Endothelial cell of umbilical vein (primary cell): ENCODE results near the gene APBB2. TPM values are rescaled to one million over a fixed set of nuclear protein-coding genes. Genes with fewer than 3 reads are reported as not detected.

Experiments
- BruUV-seq: library from RNA; stranded (reverse); fragments of 400-500 nt; replicated peaks from 2 replicates; lab custom pipeline; 2021; lab: Mats Ljungman, UMichigan
- CTCF ChIA-PET: fragments of 300-600, 350-600 bp; sonication (Branson Sonifier 250); formaldehyde crosslinking; loops from one replicate; lab custom pipeline; 2021; ENCODE audit warnings: antibody characterized with exemption, inconsistent platforms; lab: Charles Lee
- POLR2A ChIA-PET: fragments of 300-600, 350-600 bp; sonication (Branson Sonifier 250); formaldehyde crosslinking; loops from one replicate; lab custom pipeline; 2021; ENCODE audit warnings: antibody characterized with exemption, inconsistent platforms; lab: Charles Lee
- DNase-seq: peaks from one replicate; pipeline ENCODE4 v3.0.0-alpha.2; 2011; ENCODE audit warnings: low read depth, low spot score
- FAIRE-seq: peaks from 2 replicates; lab custom pipeline; 2011; peaks lifted over from hg19 to GRCh38; lab: Jason Lieb, UNC
- H2AFZ ChIP-seq: 2 replicates; pipeline ENCODE4 v1.6.0; 2012; ENCODE audit warnings: low read depth, low read length, control low read depth, inconsistent platforms
- H3K27ac ChIP-seq: 2 replicates; pipeline ENCODE4 v1.5.1; 2011; ENCODE audit warnings: low read depth, mild to moderate bottlenecking, control low read depth, low read length, moderate library complexity; ENCODE audit not compliant: insufficient read depth
- H3K27me3 ChIP-seq, 2 experiments: 2 replicates each; pipeline versions ENCODE4 v1.6.0 to v1.6.1; 2011; ENCODE audit warnings: low read length in 2 of 2, mixed read lengths in 1 of 2; ENCODE audit not compliant: control insufficient read depth in 2 of 2, insufficient read depth in 2 of 2
- H3K36me3 ChIP-seq, 2 experiments: 2 replicates in 1 of 2; 3 replicates in 1 of 2; pipeline ENCODE4 v1.5.1; 2011; ENCODE audit warnings: low read length in 2 of 2, mild to moderate bottlenecking in 1 of 2, moderate library complexity in 1 of 2; ENCODE audit not compliant: control insufficient read depth in 2 of 2, insufficient read depth in 2 of 2; ENCODE audit errors: extremely low read depth in 1 of 2
- H3K4me1 ChIP-seq: 3 replicates; pipeline ENCODE4 v1.5.1; 2011; ENCODE audit warnings: mild to moderate bottlenecking, low read length; ENCODE audit not compliant: control insufficient read depth, insufficient read depth; ENCODE audit errors: extremely low read depth
- H3K4me2 ChIP-seq: 2 replicates; pipeline ENCODE4 v1.6.1; 2011; ENCODE audit warnings: low read length, control low read depth, mixed read lengths; ENCODE audit not compliant: insufficient read depth
- H3K4me3 ChIP-seq, 3 experiments: fragments of 200-600 bp in 1 of 3; sonication (generic), shearing (Covaris generic) in 1 of 3; replicated peaks in 1 of 3; 2 replicates each; pipeline ENCODE4 v1.5.1; 2011 to 2016; ENCODE audit warnings: control low read depth in 3 of 3, low read length in 3 of 3, mild to moderate bottlenecking in 2 of 3, inconsistent platforms in 1 of 3, low read depth in 1 of 3, moderate library complexity in 1 of 3; ENCODE audit not compliant: insufficient read depth in 1 of 3
- H3K79me2 ChIP-seq: 2 replicates; pipeline ENCODE4 v1.6.0; 2012; ENCODE audit warnings: low read length, inconsistent platforms; ENCODE audit not compliant: control insufficient read depth, insufficient read depth
- H3K9ac ChIP-seq: replicated peaks from 2 replicates; pipeline ENCODE3; 2011; ENCODE audit warnings: low read length, control low read depth; ENCODE audit not compliant: insufficient read depth; ENCODE audit errors: extremely low read depth
- H3K9me1 ChIP-seq: replicated peaks from 3 replicates; pipeline ENCODE4 v1.6.0; 2011; ENCODE audit warnings: mild to moderate bottlenecking, low read length; ENCODE audit not compliant: control insufficient read depth, insufficient read depth; ENCODE audit errors: extremely low read depth
- H3K9me3 ChIP-seq: replicated peaks from 2 replicates; pipeline ENCODE4 v1.5.1; 2012; ENCODE audit warnings: low read length, inconsistent platforms; ENCODE audit not compliant: control insufficient read depth, insufficient read depth
- H4K20me1 ChIP-seq: replicated peaks from 2 replicates; pipeline ENCODE3; 2011; ENCODE audit warnings: mild to moderate bottlenecking, low read length; ENCODE audit not compliant: control insufficient read depth, insufficient read depth; ENCODE audit errors: extremely low read depth
- EZH2 ChIP-seq: IDR thresholded peaks from 2 replicates; pipeline ENCODE4 v1.6.1; 2012; ENCODE audit warnings: borderline replicate concordance, low read depth, mild to moderate bottlenecking, moderate library complexity, low read length, inconsistent platforms; ENCODE audit not compliant: severe bottlenecking
- FOS ChIP-seq: IDR thresholded peaks from 2 replicates; pipeline ENCODE4 v1.6.1; 2011; ENCODE audit warnings: mild to moderate bottlenecking, low read length, moderate library complexity, borderline replicate concordance; ENCODE audit not compliant: insufficient read depth
- GATA2 ChIP-seq: IDR thresholded peaks from 2 replicates; pipeline ENCODE4 v1.7.0; 2011; ENCODE audit warnings: low read depth, mild to moderate bottlenecking, moderate library complexity, mixed read lengths, low read length; ENCODE audit not compliant: insufficient read length, insufficient read depth
- JUN ChIP-seq: IDR thresholded peaks from 2 replicates; pipeline ENCODE4 v1.6.1; 2011; ENCODE audit warnings: borderline replicate concordance, low read depth; ENCODE audit not compliant: insufficient read length, insufficient read depth
- MAX ChIP-seq: IDR thresholded peaks from 2 replicates; pipeline ENCODE4 v1.6.1; 2011; ENCODE audit not compliant: insufficient read depth, insufficient read length
- MYC ChIP-seq: IDR thresholded peaks from one replicate; pipeline ENCODE4 v1.6.1; 2011; ENCODE audit warnings: mild to moderate bottlenecking, low read depth, low read length
- POLR2A ChIP-seq: IDR thresholded peaks from 2 replicates; pipeline ENCODE4 v1.6.1; 2012; ENCODE audit warnings: low read depth, mild to moderate bottlenecking, control low read depth, low read length
- POLR2AphosphoS5 ChIP-seq: IDR thresholded peaks from 2 replicates; pipeline ENCODE4 v1.6.1; 2012; ENCODE audit warnings: low read depth, mild to moderate bottlenecking, control low read depth, low read length, moderate library complexity; ENCODE audit not compliant: insufficient read depth
- dilution Hi-C: fragments of 300-500 bp; cut with MboI; formaldehyde crosslinking; loops from one replicate; pipeline ENCODE4 v1.15.0; 2019; ENCODE audit warnings: low sequenced_read_pairs; ENCODE audit not compliant: extremely low pct_ligation_motif_present
- intact Hi-C: fragments of 100-400 bp; cut with micrococcal nuclease; formaldehyde crosslinking; loops from one replicate; pipeline ENCODE4 v1.10.0; 2022
- polyA plus RNA-seq, 4 experiments: library from polyadenylated mRNA; depleted of rRNA in 3 of 4; stranded (reverse) in 3 of 4; unstranded in 1 of 4; fragments of >200 nt; gene quantifications; 2 replicates each; pipeline versions ENCODE4 v1.2.1 to v1.2.3, GENCODE V29; 2011 to 2012; ENCODE audit warnings: missing spikeins in 1 of 4
- total RNA-seq: library from RNA; stranded (reverse); gene quantifications from 2 replicates; pipeline ENCODE4 v1.2.3, GENCODE V29; 2021
- TF ChIP-seq, protein P1 (sequence below), 2 donors: IDR thresholded peaks; 1 replicate in 1 of 2; 2 replicates in 1 of 2; pipeline ENCODE4 v1.5.1; 2011; ENCODE audit warnings: low read length in 2 of 2, mild to moderate bottlenecking in 2 of 2, moderate library complexity in 2 of 2, control low read depth in 1 of 2, inconsistent platforms in 1 of 2, low read depth in 1 of 2; ENCODE audit not compliant: insufficient read depth in 1 of 2; ENCODE audit errors: extremely low read depth in 1 of 2

The APBB2 gene
- total and polyA plus RNA-seq, 2 donors (not counting 3 experiments of a cell fraction or from before 2014, with no cell fraction given) = 79.8 to 124 TPM

GRCh38 chr4:40826821-40827220, 387.5 kb downstream of the APBB2 start:
- no TSS peak for BruUV-seq
- no peaks in the 10 kb centered on the region for H3K27me3 ChIP-seq
- H3K79me2 ChIP-seq = no peaks in the 10 kb centered on the region
- intact Hi-C loops = no loop called here
- CTCF ChIA-PET = interaction anchor here (1.1 kb wide), 1 partner anchor 14 kb away, joined by 3 read pairs; no protein-coding TSS in a partner anchor
- no peaks in the 10 kb centered on the region for H3K9me1 ChIP-seq
- peaks cover 22 to 36% of the 10 kb centered on the region in 2 experiments for H3K36me3 ChIP-seq
- H3K9ac ChIP-seq = no peak overlapping the region
- dilution Hi-C loops = no loop called here
- no peak overlapping the region for H3K4me2 ChIP-seq
- DNase-seq = no peak
- H3K4me1 ChIP-seq = no peaks in the 10 kb centered on the region
- POLR2A ChIA-PET = no interaction called here
- H4K20me1 ChIP-seq = no peaks in the 10 kb centered on the region
- H2AFZ ChIP-seq = no peak overlapping the region
- no peak for FAIRE-seq
- H3K9me3 ChIP-seq = no peaks in the 10 kb centered on the region
- TF ChIP-seq, protein P1, sequence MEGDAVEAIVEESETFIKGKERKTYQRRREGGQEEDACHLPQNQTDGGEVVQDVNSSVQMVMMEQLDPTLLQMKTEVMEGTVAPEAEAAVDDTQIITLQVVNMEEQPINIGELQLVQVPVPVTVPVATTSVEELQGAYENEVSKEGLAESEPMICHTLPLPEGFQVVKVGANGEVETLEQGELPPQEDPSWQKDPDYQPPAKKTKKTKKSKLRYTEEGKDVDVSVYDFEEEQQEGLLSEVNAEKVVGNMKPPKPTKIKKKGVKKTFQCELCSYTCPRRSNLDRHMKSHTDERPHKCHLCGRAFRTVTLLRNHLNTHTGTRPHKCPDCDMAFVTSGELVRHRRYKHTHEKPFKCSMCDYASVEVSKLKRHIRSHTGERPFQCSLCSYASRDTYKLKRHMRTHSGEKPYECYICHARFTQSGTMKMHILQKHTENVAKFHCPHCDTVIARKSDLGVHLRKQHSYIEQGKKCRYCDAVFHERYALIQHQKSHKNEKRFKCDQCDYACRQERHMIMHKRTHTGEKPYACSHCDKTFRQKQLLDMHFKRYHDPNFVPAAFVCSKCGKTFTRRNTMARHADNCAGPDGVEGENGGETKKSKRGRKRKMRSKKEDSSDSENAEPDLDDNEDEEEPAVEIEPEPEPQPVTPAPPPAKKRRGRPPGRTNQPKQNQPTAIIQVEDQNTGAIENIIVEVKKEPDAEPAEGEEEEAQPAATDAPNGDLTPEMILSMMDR (IDR thresholded peaks at IDR 0.05; ENCODE audit: extremely low read depth in 1 of 2, insufficient read depth in 1 of 2, low read depth in 1 of 2, low read length in 2 of 2) = no peak
- TF ChIP-seq POLR2AphosphoS5 (no peak), MYC (no peak), FOS (no peak), MAX (no peak), EZH2 (no peak), GATA2 (no peak), JUN (no peak), POLR2A (no peak)
- H3K4me3 ChIP-seq = no peak overlapping the region
- H3K27ac ChIP-seq = no peak overlapping the region
